ES-I3 (cell line): ENCODE measurements around the gene AGMAT.

ENCODE experiments used
- H3K36me3 ChIP-seq: 2 replicates; pipeline ENCODE4 v1.6.1; 2013; ENCODE audit warnings: mild to moderate bottlenecking, low read length, control low read depth, moderate library complexity; ENCODE audit not compliant: insufficient read depth
- H3K4me1 ChIP-seq: 2 replicates; pipeline ENCODE4 v1.6.1; 2013; ENCODE audit warnings: mild to moderate bottlenecking, control low read depth, low read length; ENCODE audit not compliant: insufficient read depth
- H3K9ac ChIP-seq: 2 replicates; pipeline ENCODE4 v1.6.1; 2013; ENCODE audit warnings: low read depth, mild to moderate bottlenecking, low read length, moderate library complexity
- H3K9me3 ChIP-seq: 2 replicates; pipeline ENCODE4 v1.6.1; 2013; ENCODE audit warnings: mild to moderate bottlenecking, low read length, moderate library complexity; ENCODE audit not compliant: control insufficient read depth, insufficient read depth

The AGMAT gene

GRCh38 chr1:15526490-15527339 lies 58.1 kb downstream of the AGMAT start, which contains the start of gene DNAJC16:
Gene DNAJC16 (plus strand): TSS chr1:15526848. CDS start chr1:15529106, 2,258 bp downstream.
- no peaks in the 10 kb centered on the region for H3K4me1 ChIP-seq
- no peaks in the 10 kb centered on the region for H3K36me3 ChIP-seq
- no peaks in the 10 kb centered on the region for H3K9me3 ChIP-seq
- H3K9ac ChIP-seq = peak within 1 kb of the TSS; percentile 70

GRCh38 chr1:15526021-15526489 lies 58.8 kb downstream of the AGMAT start:
- no peaks in the 10 kb centered on the region for H3K4me1 ChIP-seq
- peak overlapping the region; percentile 67; the same call in 1 of the 2 replicates for H3K9ac ChIP-seq
- no peaks in the 10 kb centered on the region for H3K36me3 ChIP-seq
- no peaks in the 10 kb centered on the region for H3K9me3 ChIP-seq

- no peaks in the 10 kb centered on the region for H3K36me3 ChIP-seq
- H3K9me3 ChIP-seq = no peaks in the 10 kb centered on the region
- no peaks in the 10 kb centered on the region for H3K4me1 ChIP-seq
- H3K9ac ChIP-seq = peak overlapping the region; percentile 67; the same call in 1 of the 2 replicates
These were observed 59.5 kb downstream of the AGMAT start for GRCh38 chr1:15525050-15526020.

- no peaks in the 10 kb centered on the region for H3K9me3 ChIP-seq
- no peaks in the 10 kb centered on the region for H3K36me3 ChIP-seq
- H3K9ac ChIP-seq = peak overlapping the region; percentile 93
- H3K4me1 ChIP-seq = no peaks in the 10 kb centered on the region
These were observed 60.4 kb downstream of the AGMAT start for GRCh38 chr1:15524283-15525049.

- H3K4me1 ChIP-seq = no peaks in the 10 kb centered on the region
- no peaks in the 10 kb centered on the region for H3K36me3 ChIP-seq
- no peaks in the 10 kb centered on the region for H3K9me3 ChIP-seq
- peak within 1 kb of the TSS; percentile 93 for H3K9ac ChIP-seq
These were observed 60.9 kb downstream of the AGMAT start, which contains the start of gene CASP9 for GRCh38 chr1:15524021-15524282. Gene CASP9 (minus strand): TSS chr1:15524215. CDS start chr1:15524200, 15 bp downstream.

- no peaks in the 10 kb centered on the region for H3K9me3 ChIP-seq
- H3K4me1 ChIP-seq = no peaks in the 10 kb centered on the region
- H3K9ac ChIP-seq = peak overlapping the region; percentile 72
- no peaks in the 10 kb centered on the region for H3K36me3 ChIP-seq
These were observed 61.5 kb downstream of the AGMAT start for GRCh38 chr1:15523104-15524020.

- H3K36me3 ChIP-seq = no peaks in the 10 kb centered on the region
- H3K4me1 ChIP-seq = no peaks in the 10 kb centered on the region
- no peaks in the 10 kb centered on the region for H3K9me3 ChIP-seq
- no peak overlapping the region for H3K9ac ChIP-seq
These were observed 62.3 kb downstream of the AGMAT start for GRCh38 chr1:15522551-15522950.
